Activated CD8-positive, alpha-beta T cell treated with anti-CD3 and anti-CD28 coated beads for 36 hours (primary cell): Measurements from ENCODE around the gene EEF2KMT. TPM values are rescaled to one million over a fixed set of nuclear protein-coding genes. Genes with fewer than 3 reads are reported as not detected.
"Not testable (repeated sequence)": the region's sequence is repeated elsewhere in the genome, so short reads cannot be mapped to it uniquely, and the experiment has no call there.

Source experiments
- ATAC-seq: fragments of 200-7000 bp; cut with Tn5 transposase; one replicate; pipeline ENCODE4 v1.10.0; 2021; ENCODE audit warnings: mild to moderate bottlenecking, moderate library complexity
- CTCF ChIA-PET: fragments of 350-600 bp; sonication (Branson Sonifier 250); formaldehyde crosslinking; loops from one replicate; lab custom pipeline; 2021; ENCODE audit warnings: antibody characterized with exemption; lab: Charles Lee
- POLR2A ChIA-PET: fragments of 350-600 bp; sonication (Branson Sonifier 250); formaldehyde crosslinking; loops from one replicate; lab custom pipeline; 2021; ENCODE audit warnings: antibody characterized with exemption; lab: Charles Lee
- DNase-seq: peaks from one replicate; pipeline ENCODE4 v3.0.0-alpha.2; 2020
- H3K27ac Mint-ChIP-seq: one replicate; pipeline ENCODE4 v1.8.0; 2021; ENCODE audit warnings: mild to moderate bottlenecking, mixed read lengths
- H3K27me3 Mint-ChIP-seq: one replicate; pipeline ENCODE4 v1.8.0; 2021; ENCODE audit warnings: mixed read lengths
- H3K36me3 Mint-ChIP-seq: one replicate; pipeline ENCODE4 v1.8.0; 2021; ENCODE audit warnings: low read depth, mixed read lengths
- H3K4me1 Mint-ChIP-seq: one replicate; pipeline ENCODE4 v1.8.0; 2021; ENCODE audit warnings: low read depth, mixed read lengths
- H3K4me3 Mint-ChIP-seq: one replicate; pipeline ENCODE4 v1.8.0; 2021; ENCODE audit warnings: mild to moderate bottlenecking, moderate library complexity, mixed read lengths
- H3K9me3 Mint-ChIP-seq: one replicate; pipeline ENCODE4 v1.8.0; 2021; ENCODE audit warnings: mixed read lengths
- intact Hi-C: fragments of 100-400 bp; cut with micrococcal nuclease; formaldehyde crosslinking; loops from one replicate; pipeline ENCODE4 v1.10.0; 2022
- total RNA-seq, 2 experiments: library from RNA; stranded (reverse); gene quantifications; one replicate each; pipeline ENCODE4 v1.2.3, GENCODE V29; 2021
- TF ChIP-seq, protein P1 (sequence below): fragments of 200-600 bp; IDR thresholded peaks from one replicate; pipeline ENCODE4 v1.8.0; 2022; ENCODE audit warnings: antibody characterized with exemption, mild to moderate bottlenecking

EEF2KMT gene
- total RNA-seq, 2 experiments from 2014 or later = 19.7 to 20.5 TPM

- ChIA-PET CTCF (no interaction called here), POLR2A (no interaction called here)
- TF ChIP-seq, protein P1, sequence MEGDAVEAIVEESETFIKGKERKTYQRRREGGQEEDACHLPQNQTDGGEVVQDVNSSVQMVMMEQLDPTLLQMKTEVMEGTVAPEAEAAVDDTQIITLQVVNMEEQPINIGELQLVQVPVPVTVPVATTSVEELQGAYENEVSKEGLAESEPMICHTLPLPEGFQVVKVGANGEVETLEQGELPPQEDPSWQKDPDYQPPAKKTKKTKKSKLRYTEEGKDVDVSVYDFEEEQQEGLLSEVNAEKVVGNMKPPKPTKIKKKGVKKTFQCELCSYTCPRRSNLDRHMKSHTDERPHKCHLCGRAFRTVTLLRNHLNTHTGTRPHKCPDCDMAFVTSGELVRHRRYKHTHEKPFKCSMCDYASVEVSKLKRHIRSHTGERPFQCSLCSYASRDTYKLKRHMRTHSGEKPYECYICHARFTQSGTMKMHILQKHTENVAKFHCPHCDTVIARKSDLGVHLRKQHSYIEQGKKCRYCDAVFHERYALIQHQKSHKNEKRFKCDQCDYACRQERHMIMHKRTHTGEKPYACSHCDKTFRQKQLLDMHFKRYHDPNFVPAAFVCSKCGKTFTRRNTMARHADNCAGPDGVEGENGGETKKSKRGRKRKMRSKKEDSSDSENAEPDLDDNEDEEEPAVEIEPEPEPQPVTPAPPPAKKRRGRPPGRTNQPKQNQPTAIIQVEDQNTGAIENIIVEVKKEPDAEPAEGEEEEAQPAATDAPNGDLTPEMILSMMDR = no peak
- peaks cover 4% of the 10 kb centered on the region for H3K4me1 Mint-ChIP-seq
- intact Hi-C loops = no loop called here
- ATAC-seq = no peak
- H3K27me3 Mint-ChIP-seq = no peaks in the 10 kb centered on the region
- no peak for DNase-seq
- H3K9me3 Mint-ChIP-seq = no peaks in the 10 kb centered on the region
- H3K4me3 Mint-ChIP-seq = no peak overlapping the region
- no peaks in the 10 kb centered on the region for H3K36me3 Mint-ChIP-seq
- H3K27ac Mint-ChIP-seq = no peak overlapping the region
Observed at GRCh38 chr16:5054876-5055865, 42.4 kb downstream of the EEF2KMT start.

DNA sequence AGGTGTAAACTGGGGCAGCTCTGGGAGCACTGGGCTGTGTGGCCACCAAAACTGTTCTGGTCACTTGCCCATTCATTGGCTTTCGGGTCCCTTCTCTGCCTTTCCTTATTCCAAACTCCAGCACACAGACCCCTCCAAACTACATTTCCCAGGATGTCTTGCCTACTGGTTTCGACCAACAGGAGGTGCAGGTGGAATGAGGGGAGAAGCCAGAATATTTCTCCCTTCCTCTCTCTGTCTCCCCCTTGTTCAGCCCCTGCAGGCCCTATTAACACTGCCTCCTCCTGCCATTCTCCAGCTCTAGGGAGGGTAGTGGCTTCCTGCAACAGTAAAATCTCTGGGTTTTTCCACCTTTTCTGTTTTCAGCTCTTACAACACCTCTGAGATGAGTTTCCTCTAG lies 50.7 kb downstream of the EEF2KMT start:
- CTCF ChIA-PET = no interaction called here

GRCh38 chr16:5045499-5046115 lies 52.0 kb downstream of the EEF2KMT start:
- no peaks in the 10 kb centered on the region for H3K9me3 Mint-ChIP-seq
- TF ChIP-seq, protein P1 = no peak
- no peak overlapping the region for H3K4me3 Mint-ChIP-seq
- H3K36me3 Mint-ChIP-seq = no peaks in the 10 kb centered on the region
- intact Hi-C loops = no loop called here
- ChIA-PET CTCF (interaction anchor here (1.3 kb wide), 1 partner anchor 11 kb away, joined by 3 read pairs; no protein-coding TSS in a partner anchor), POLR2A (interaction anchor here (0.7 kb wide), 1 partner anchor 11 kb away, joined by 3 read pairs; the partner anchor contains the start of gene NAGPA)
- ATAC-seq (no peak), DNase-seq (no peak)
- H3K4me1 Mint-ChIP-seq = no peaks in the 10 kb centered on the region
- H3K27me3 Mint-ChIP-seq = no peaks in the 10 kb centered on the region
- no peak overlapping the region for H3K27ac Mint-ChIP-seq

More for the DNA sequence above, 50.7 kb downstream of the EEF2KMT start:
- H3K27me3 Mint-ChIP-seq = no peaks in the 10 kb centered on the region
- no peak overlapping the region for H3K27ac Mint-ChIP-seq
- TF ChIP-seq, protein P1 = no peak
- no peaks in the 10 kb centered on the region for H3K9me3 Mint-ChIP-seq
- H3K36me3 Mint-ChIP-seq = no peaks in the 10 kb centered on the region
- DNase-seq (no peak), ATAC-seq (no peak)
- intact Hi-C loops = no loop called here
- no peak overlapping the region for H3K4me3 Mint-ChIP-seq
- no peaks in the 10 kb centered on the region for H3K4me1 Mint-ChIP-seq
- POLR2A ChIA-PET = no interaction called here

- ATAC-seq, H3K9me3 Mint-ChIP-seq, H3K4me1 Mint-ChIP-seq, H3K27ac Mint-ChIP-seq, H3K36me3 Mint-ChIP-seq, intact Hi-C loops, DNase-seq, H3K4me3 Mint-ChIP-seq, H3K27me3 Mint-ChIP-seq: not testable (repeated sequence)
- POLR2A ChIA-PET = interaction anchor here (0.7 to 1.1 kb wide), 2 partner anchors 10 to 87 kb away, joined by 3 read pairs; partner anchors contain the start of genes NAGPA and SEC14L5
- CTCF ChIA-PET = interaction anchor here (1.3 kb wide), 1 partner anchor 12 kb away, joined by 3 read pairs; no protein-coding TSS in a partner anchor
Observed at GRCh38 chr16:5044581-5044980, 53.0 kb downstream of the EEF2KMT start.

GRCh38 chr16:5044011-5044540 lies 53.5 kb downstream of the EEF2KMT start:
- H3K27me3 Mint-ChIP-seq = no peaks in the 10 kb centered on the region
- intact Hi-C loops = no loop called here
- TF ChIP-seq, protein P1 = no peak
- ChIA-PET CTCF (interaction anchor here (1.3 kb wide), 1 partner anchor 12 kb away, joined by 3 read pairs; no protein-coding TSS in a partner anchor), POLR2A (interaction anchor here (1.1 kb wide), 1 partner anchor 86 kb away, joined by 3 read pairs; the partner anchor contains the start of gene SEC14L5)
- no peaks in the 10 kb centered on the region for H3K4me1 Mint-ChIP-seq
- H3K4me3 Mint-ChIP-seq = no peak overlapping the region
- no peak overlapping the region for H3K27ac Mint-ChIP-seq
- DNase-seq (no peak), ATAC-seq (no peak)
- no peaks in the 10 kb centered on the region for H3K9me3 Mint-ChIP-seq
- no peaks in the 10 kb centered on the region for H3K36me3 Mint-ChIP-seq
